IMR-90 (cell line): ENCODE data around the gene SERPINA5. TPM values are rescaled to one million over a fixed set of nuclear protein-coding genes. Genes with fewer than 3 reads are reported as not detected.

Source experiments
- ATAC-seq: fragments of 200-7000 bp; cut with Tn5 transposase; 2 replicates; pipeline ENCODE4 v1.9.1; 2020; ENCODE audit warnings: low read depth, mild to moderate bottlenecking, moderate library complexity
- BruUV-seq: library from RNA; stranded (reverse); fragments of 400-500 nt; replicated peaks from 2 replicates; lab custom pipeline; 2021; lab: Mats Ljungman, UMichigan
- CTCF ChIA-PET: fragments of 300-600 bp; formaldehyde crosslinking; extraction: SDS; loops from one replicate; lab custom pipeline; 2021; ENCODE audit warnings: antibody characterized with exemption; lab: Yijun Ruan, JAX
- POLR2A ChIA-PET: fragments of 300-600 bp; sonication (Branson Sonifier 250); formaldehyde crosslinking; loops from one replicate; lab custom pipeline; 2022; ENCODE audit warnings: antibody characterized with exemption; ENCODE audit not compliant: unreplicated experiment; lab: Charles Lee
- DNase-seq: peaks from one replicate; pipeline ENCODE4 v3.0.0; 2013
- H2AFZ ChIP-seq: replicated peaks from 2 replicates; pipeline ENCODE3; 2013; ENCODE audit warnings: low read length, mild to moderate bottlenecking; ENCODE audit not compliant: poor library complexity
- H2AK5ac ChIP-seq: 2 replicates; pipeline ENCODE4 v1.6.1; 2013; ENCODE audit warnings: low read depth, low read length, inconsistent platforms
- H2AK9ac ChIP-seq: replicated peaks from 2 replicates; pipeline ENCODE3; 2013; ENCODE audit warnings: mild to moderate bottlenecking, low read depth, low read length, moderate library complexity; ENCODE audit not compliant: poor library complexity
- H2BK120ac ChIP-seq: 2 replicates; pipeline ENCODE4 v1.6.1; 2013; ENCODE audit warnings: low read depth, low read length, inconsistent platforms
- H2BK15ac ChIP-seq: 3 replicates; pipeline ENCODE4 v1.6.1; 2013; ENCODE audit warnings: low read depth, low read length, inconsistent platforms
- H2BK20ac ChIP-seq: 2 replicates; pipeline ENCODE4 v1.6.1; 2013; ENCODE audit warnings: low read depth, mild to moderate bottlenecking, inconsistent platforms, low read length, moderate library complexity
- H2BK5ac ChIP-seq: 2 replicates; pipeline ENCODE4 v1.6.1; 2013; ENCODE audit warnings: mild to moderate bottlenecking, low read depth, low read length, inconsistent platforms; ENCODE audit not compliant: poor library complexity, severe bottlenecking
- H3K14ac ChIP-seq: replicated peaks from 2 replicates; pipeline ENCODE4 v1.6.1; 2013; ENCODE audit warnings: low read depth, low read length, inconsistent platforms
- H3K18ac ChIP-seq: 2 replicates; pipeline ENCODE4 v1.6.1; 2013; ENCODE audit warnings: low read depth, low read length, control low read depth
- H3K23ac ChIP-seq: 2 replicates; pipeline ENCODE4 v1.6.1; 2013; ENCODE audit warnings: low read depth, low read length, inconsistent platforms
- H3K27ac ChIP-seq: 2 replicates; pipeline ENCODE4 v1.5.1; 2013; ENCODE audit warnings: mild to moderate bottlenecking, control low read depth, low read length; ENCODE audit not compliant: insufficient read depth
- H3K27me3 ChIP-seq: 2 replicates; pipeline ENCODE4 v1.6.1; 2013; ENCODE audit warnings: low read length; ENCODE audit not compliant: control insufficient read depth, insufficient read depth
- H3K36me3 ChIP-seq: 2 replicates; pipeline ENCODE4 v1.6.1; 2013; ENCODE audit warnings: low read length, mixed read lengths; ENCODE audit not compliant: control insufficient read depth, insufficient read depth
- H3K4ac ChIP-seq: 2 replicates; pipeline ENCODE4 v1.6.1; 2013; ENCODE audit warnings: low read depth, low read length, inconsistent platforms
- H3K4me1 ChIP-seq: 2 replicates; pipeline ENCODE4 v1.6.1; 2013; ENCODE audit warnings: low read length, mixed read lengths; ENCODE audit not compliant: control insufficient read depth, insufficient read depth
- H3K4me2 ChIP-seq: 2 replicates; pipeline ENCODE4 v1.6.1; 2013; ENCODE audit warnings: low read depth, mild to moderate bottlenecking, control low read depth, low read length, moderate library complexity
- H3K4me3 ChIP-seq: 2 replicates; pipeline ENCODE4 v1.5.1; 2013; ENCODE audit warnings: low read depth, mild to moderate bottlenecking, control low read depth, low read length, moderate library complexity; ENCODE audit not compliant: insufficient read depth
- H3K56ac ChIP-seq: 2 replicates; pipeline ENCODE4 v1.6.1; 2013; ENCODE audit warnings: low read length, inconsistent platforms; ENCODE audit not compliant: insufficient read depth; ENCODE audit errors: extremely low read depth
- H3K79me1 ChIP-seq, 2 experiments: 2 replicates each; pipeline ENCODE4 v1.6.1; 2013; ENCODE audit warnings: low read length in 2 of 2, inconsistent platforms in 1 of 2, low read depth in 1 of 2
- H3K9ac ChIP-seq: 2 replicates; pipeline ENCODE4 v1.6.1; 2013; ENCODE audit warnings: low read depth, low read length, control low read depth
- H3K9me1 ChIP-seq: 2 replicates; pipeline ENCODE4 v1.6.1; 2013; ENCODE audit warnings: low read length, inconsistent platforms; ENCODE audit not compliant: insufficient read depth
- H3K9me3 ChIP-seq: 2 replicates; pipeline ENCODE4 v1.6.1; 2013; ENCODE audit warnings: low read length; ENCODE audit not compliant: control insufficient read depth, insufficient read depth
- H4K20me1 ChIP-seq: 2 replicates; pipeline ENCODE4 v1.6.1; 2013; ENCODE audit warnings: low read length, inconsistent platforms; ENCODE audit not compliant: insufficient read depth
- H4K5ac ChIP-seq: 2 replicates; pipeline ENCODE4 v1.6.1; 2013; ENCODE audit warnings: mild to moderate bottlenecking, low read depth, low read length, control low read depth
- H4K8ac ChIP-seq, 2 experiments: 2 replicates each; pipeline ENCODE4 v1.6.1; 2013; ENCODE audit warnings: low read depth in 2 of 2, low read length in 2 of 2, control low read depth in 1 of 2, inconsistent platforms in 1 of 2
- H4K91ac ChIP-seq: 2 replicates; pipeline ENCODE4 v1.6.1; 2013; ENCODE audit warnings: low read depth, low read length, inconsistent platforms; ENCODE audit not compliant: insufficient read depth
- CEBPB ChIP-seq: IDR thresholded peaks from 2 replicates; pipeline ENCODE4 v1.6.1; 2012; ENCODE audit warnings: low read depth, low read length, improper control_type of control experiment
- MXI1 ChIP-seq: IDR thresholded peaks from 2 replicates; pipeline ENCODE4 v1.6.1; 2012; ENCODE audit warnings: low read depth, mild to moderate bottlenecking, low read length, moderate library complexity, borderline replicate concordance
- RAD21 ChIP-seq: IDR thresholded peaks from 2 replicates; pipeline ENCODE4 v1.6.1; 2012; ENCODE audit warnings: low read length, improper control_type of control experiment
- RCOR1 ChIP-seq: IDR thresholded peaks from 2 replicates; pipeline ENCODE4 v1.6.1; 2012; ENCODE audit warnings: mild to moderate bottlenecking, low read length, improper control_type of control experiment; ENCODE audit not compliant: insufficient replicate concordance
- WGBS, 2 experiments: methylation state at CpG; one replicate each; pipeline versions ENCODE4 v1.1.5 to v1.1.7; 2013; ENCODE audit warnings: missing lambda C conversion rate in 2 of 2; ENCODE audit not compliant: insufficient read length in 1 of 2; ENCODE audit errors: extremely low coverage in 2 of 2; 5-methylcytosine and 5-hydroxymethylcytosine counted together
- dilution Hi-C: fragments of 300-500 bp; cut with HindIII; formaldehyde crosslinking; loops from one replicate; pipeline ENCODE4 v1.14.3; 2018; ENCODE audit warnings: low sequenced_read_pairs; ENCODE audit not compliant: unreplicated experiment
- in situ Hi-C: fragments of 300-500 bp; cut with MboI; formaldehyde crosslinking; loops from 3 replicates; pipeline ENCODE4 v1.14.3; 2019; ENCODE audit warnings: low sequenced_read_pairs, inconsistent platforms, mixed read lengths
- intact Hi-C: fragments of 100-400 bp; cut with micrococcal nuclease; formaldehyde crosslinking; loops from 2 replicates; pipeline ENCODE4 v1.10.0; 2022
- polyA plus RNA-seq, 3 experiments: library from polyadenylated mRNA; depleted of rRNA; stranded (reverse); fragments of >200 nt; gene quantifications; 2 replicates each; pipeline ENCODE4 v1.2.3, GENCODE V29; 2012; ENCODE audit warnings: low replicate concordance in 1 of 3
- total RNA-seq: library from RNA; depleted of rRNA; stranded (reverse); fragments of >200 nt; gene quantifications from 2 replicates; pipeline ENCODE4 v1.2.3, GENCODE V29; 2012
- TF ChIP-seq, protein P1 (sequence below): fragments of 150-350 bp; IDR thresholded peaks from 2 replicates; pipeline ENCODE4 v1.6.1; 2017; ENCODE audit warnings: mild to moderate bottlenecking, antibody characterized with exemption, low read length, low read depth
- TF ChIP-seq, protein P2 (sequence below): fragments of 150-350 bp; IDR thresholded peaks from 2 replicates; pipeline ENCODE4 v1.6.1; 2016; ENCODE audit warnings: low read depth, mild to moderate bottlenecking, low read length, moderate library complexity, borderline replicate concordance
- TF ChIP-seq, protein P3 (sequence below): conservative IDR thresholded peaks from 2 replicates; pipeline ENCODE4 v1.5.1; 2012; ENCODE audit warnings: mild to moderate bottlenecking, low read depth, low read length, improper control_type of control experiment

The SERPINA5 gene
- total and polyA plus RNA-seq, 2 of the 4 experiments (the other 2 are of a cell fraction) = not detected

DNA sequence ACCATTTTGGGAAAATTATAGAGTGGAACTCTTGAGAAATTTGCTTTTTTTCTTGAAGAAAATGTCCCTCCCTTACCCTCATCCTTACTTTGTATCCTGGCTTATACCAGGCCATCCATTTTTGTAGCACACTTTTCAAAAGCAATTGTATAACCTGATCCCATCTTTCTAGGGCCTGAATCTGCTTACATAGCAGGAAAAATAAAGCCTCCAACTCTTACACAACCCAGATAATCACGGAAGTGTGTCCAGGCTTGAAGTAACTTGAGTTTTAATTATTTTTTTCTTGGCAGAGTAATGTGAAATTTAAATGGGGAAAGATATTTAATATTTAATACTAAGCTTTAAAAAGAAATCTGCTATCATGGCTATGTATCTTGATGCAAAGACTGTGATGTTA is 53.9 kb downstream of the SERPINA5 start:
- no peaks in the 10 kb centered on the region for H4K20me1 ChIP-seq
- H2AK5ac ChIP-seq = no peak overlapping the region
- TF ChIP-seq, protein P1, sequence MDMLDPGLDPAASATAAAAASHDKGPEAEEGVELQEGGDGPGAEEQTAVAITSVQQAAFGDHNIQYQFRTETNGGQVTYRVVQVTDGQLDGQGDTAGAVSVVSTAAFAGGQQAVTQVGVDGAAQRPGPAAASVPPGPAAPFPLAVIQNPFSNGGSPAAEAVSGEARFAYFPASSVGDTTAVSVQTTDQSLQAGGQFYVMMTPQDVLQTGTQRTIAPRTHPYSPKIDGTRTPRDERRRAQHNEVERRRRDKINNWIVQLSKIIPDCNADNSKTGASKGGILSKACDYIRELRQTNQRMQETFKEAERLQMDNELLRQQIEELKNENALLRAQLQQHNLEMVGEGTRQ = no peak
- TF ChIP-seq MXI1 (no peak), CEBPB (no peak), RCOR1 (no peak), RAD21 (no peak)
- TF ChIP-seq, protein P2, sequence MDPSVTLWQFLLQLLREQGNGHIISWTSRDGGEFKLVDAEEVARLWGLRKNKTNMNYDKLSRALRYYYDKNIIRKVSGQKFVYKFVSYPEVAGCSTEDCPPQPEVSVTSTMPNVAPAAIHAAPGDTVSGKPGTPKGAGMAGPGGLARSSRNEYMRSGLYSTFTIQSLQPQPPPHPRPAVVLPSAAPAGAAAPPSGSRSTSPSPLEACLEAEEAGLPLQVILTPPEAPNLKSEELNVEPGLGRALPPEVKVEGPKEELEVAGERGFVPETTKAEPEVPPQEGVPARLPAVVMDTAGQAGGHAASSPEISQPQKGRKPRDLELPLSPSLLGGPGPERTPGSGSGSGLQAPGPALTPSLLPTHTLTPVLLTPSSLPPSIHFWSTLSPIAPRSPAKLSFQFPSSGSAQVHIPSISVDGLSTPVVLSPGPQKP = no peak
- TF ChIP-seq, protein P3, sequence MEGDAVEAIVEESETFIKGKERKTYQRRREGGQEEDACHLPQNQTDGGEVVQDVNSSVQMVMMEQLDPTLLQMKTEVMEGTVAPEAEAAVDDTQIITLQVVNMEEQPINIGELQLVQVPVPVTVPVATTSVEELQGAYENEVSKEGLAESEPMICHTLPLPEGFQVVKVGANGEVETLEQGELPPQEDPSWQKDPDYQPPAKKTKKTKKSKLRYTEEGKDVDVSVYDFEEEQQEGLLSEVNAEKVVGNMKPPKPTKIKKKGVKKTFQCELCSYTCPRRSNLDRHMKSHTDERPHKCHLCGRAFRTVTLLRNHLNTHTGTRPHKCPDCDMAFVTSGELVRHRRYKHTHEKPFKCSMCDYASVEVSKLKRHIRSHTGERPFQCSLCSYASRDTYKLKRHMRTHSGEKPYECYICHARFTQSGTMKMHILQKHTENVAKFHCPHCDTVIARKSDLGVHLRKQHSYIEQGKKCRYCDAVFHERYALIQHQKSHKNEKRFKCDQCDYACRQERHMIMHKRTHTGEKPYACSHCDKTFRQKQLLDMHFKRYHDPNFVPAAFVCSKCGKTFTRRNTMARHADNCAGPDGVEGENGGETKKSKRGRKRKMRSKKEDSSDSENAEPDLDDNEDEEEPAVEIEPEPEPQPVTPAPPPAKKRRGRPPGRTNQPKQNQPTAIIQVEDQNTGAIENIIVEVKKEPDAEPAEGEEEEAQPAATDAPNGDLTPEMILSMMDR = no peak
- no peak overlapping the region for H3K9ac ChIP-seq
- POLR2A ChIA-PET = no interaction called here
- H3K27ac ChIP-seq = no peak overlapping the region
- no peaks in the 10 kb centered on the region for H3K79me1 ChIP-seq
- no peak overlapping the region for H2AK9ac ChIP-seq
- CTCF ChIA-PET = no interaction called here
- no peak overlapping the region for H2BK15ac ChIP-seq
- H2BK120ac ChIP-seq = no peak overlapping the region
- dilution Hi-C loops = no loop called here
- no peak for DNase-seq
- BruUV-seq = no TSS peak
- in situ Hi-C loops = no loop called here
- no peak overlapping the region for H3K56ac ChIP-seq
- no peaks in the 10 kb centered on the region for H3K9me3 ChIP-seq
- no peaks in the 10 kb centered on the region for H3K4me1 ChIP-seq
- no peak overlapping the region for H3K14ac ChIP-seq
- ATAC-seq = no peak
- no peak overlapping the region for H4K5ac ChIP-seq
- WGBS, 2 experiments = no CpG with 5 or more reads among the region's 1 CpG
- H3K36me3 ChIP-seq = no peaks in the 10 kb centered on the region
- H4K91ac ChIP-seq = no peak overlapping the region
- H4K8ac ChIP-seq = no peak overlapping the region
- no peak overlapping the region for H2AFZ ChIP-seq
- peaks cover 6% of the 10 kb centered on the region; the same call in 1 of the 2 replicates for H3K27me3 ChIP-seq
- no peak overlapping the region for H3K18ac ChIP-seq
- H3K4me2 ChIP-seq = no peak overlapping the region
- no peak overlapping the region for H2BK5ac ChIP-seq
- no peak overlapping the region for H3K4ac ChIP-seq
- no peak overlapping the region for H3K4me3 ChIP-seq
- H3K9me1 ChIP-seq = no peaks in the 10 kb centered on the region
- no peak overlapping the region for H3K23ac ChIP-seq
- intact Hi-C loops = no loop called here
- no peak overlapping the region for H2BK20ac ChIP-seq
